Amniotic epithelial cell (primary cell): ENCODE data around the gene SLC25A17.
A peak's percentile ranks its signal among the peaks of the same experiment; 100 is the strongest.
"Not testable (repeated sequence)": the region's sequence is repeated elsewhere in the genome, so short reads cannot be mapped to it uniquely, and the experiment has no call there.

Experiments
- DNase-seq: peaks from one replicate; pipeline ENCODE4 v3.0.0-alpha.2; 2010; ENCODE audit warnings: low read depth

The SLC25A17 gene

GRCh38 chr22:40818747-40819598 is at the start of gene SLC25A17:
TSS of gene SLC25A17 (minus strand) at chr22:40819346. CDS start at chr22:40819248, 98 bp downstream.
- DNase-seq = peak; percentile 72

GRCh38 chr22:40868379-40868778 is 49.2 kb upstream of the SLC25A17 start:
- DNase-seq = not testable (repeated sequence)

GRCh38 chr22:40867109-40867508 is 48.0 kb upstream of the SLC25A17 start:
- DNase-seq = no peak

GRCh38 chr22:40862537-40862936 is 43.4 kb upstream of the SLC25A17 start:
- no peak for DNase-seq

- no peak for DNase-seq
Observed at GRCh38 chr22:40862013-40862412, 42.9 kb upstream of the SLC25A17 start, which contains the start of gene DNAJB7. TSS of gene DNAJB7 (minus strand) at chr22:40862113. CDS start at chr22:40861994, 119 bp downstream.

GRCh38 chr22:40857309-40857855 is 38.2 kb upstream of the SLC25A17 start:
- peak; percentile 35 for DNase-seq

GRCh38 chr22:40856513-40857308 is 37.6 kb upstream of the SLC25A17 start, which contains the start of the genes ST13 and XPNPEP3:
TSS of gene ST13 (minus strand) at chr22:40856639. CDS start at chr22:40856540, 99 bp downstream.
TSS of gene XPNPEP3 (plus strand) at chr22:40857148. CDS start at chr22:40857182, 34 bp downstream.
- peak; percentile 95 for DNase-seq

GRCh38 chr22:40855979-40856512 is 36.9 kb upstream of the SLC25A17 start:
- peak; percentile 48 for DNase-seq

- DNase-seq = peak; percentile 69
Observed at GRCh38 chr22:40855071-40855978, 36.2 kb upstream of the SLC25A17 start.

- DNase-seq = no peak
Observed at GRCh38 chr22:40853961-40854360, 34.8 kb upstream of the SLC25A17 start.

- DNase-seq = no peak
Observed at GRCh38 chr22:40853333-40853732, 34.2 kb upstream of the SLC25A17 start.

GRCh38 chr22:40845816-40846215 is 26.7 kb upstream of the SLC25A17 start:
- DNase-seq = not testable (repeated sequence)

- no peak for DNase-seq
Observed at GRCh38 chr22:40844951-40845350, 25.8 kb upstream of the SLC25A17 start.

GRCh38 chr22:40838486-40838885 is 19.3 kb upstream of the SLC25A17 start:
- DNase-seq = no peak

- DNase-seq = peak; percentile 33
Observed at GRCh38 chr22:40834619-40835018, 15.5 kb upstream of the SLC25A17 start.

- peak; percentile 21 for DNase-seq
Observed at GRCh38 chr22:40829131-40829530, 10.0 kb upstream of the SLC25A17 start.

- DNase-seq = no peak
Observed at GRCh38 chr22:40826984-40827741, 8.0 kb upstream of the SLC25A17 start.

GRCh38 chr22:40826292-40826691 is 7.1 kb upstream of the SLC25A17 start:
- DNase-seq = not testable (repeated sequence)

- no peak for DNase-seq
Observed at GRCh38 chr22:40823426-40823825, 4.3 kb upstream of the SLC25A17 start.

GRCh38 chr22:40819599-40820140 is 524 bp upstream of the SLC25A17 start:
- peak; percentile 44 for DNase-seq
